SK-N-MC (cell line): ENCODE data around the gene RAP1GAP2.

Experiments used
- EZH2 ChIP-seq: fragments of 200-600 bp; sonication (generic); IDR thresholded peaks from one replicate; pipeline ENCODE4 v1.6.1; 2017; ENCODE audit warnings: antibody characterized with exemption
- POLR2AphosphoS5 ChIP-seq: IDR thresholded peaks from 2 replicates; pipeline ENCODE4 v1.6.1; 2012; ENCODE audit warnings: mild to moderate bottlenecking, low read depth, low read length, borderline replicate concordance

- TF ChIP-seq EZH2 (no peak), POLR2AphosphoS5 (no peak)
Observed at GRCh38 chr17:3025421-3026124, 229.3 kb downstream of the RAP1GAP2 start.
